Measurements from ENCODE around the gene NINJ2. TPM values are rescaled to one million over a fixed set of nuclear protein-coding genes. Genes with fewer than 3 reads are reported as not detected.
"Not testable (repeated sequence)": the region's sequence is repeated elsewhere in the genome, so short reads cannot be mapped to it uniquely, and the experiment has no call there.

NINJ2 gene
- total RNA-seq, 1 donor from 2014 or later = 0.76 TPM

DNA sequence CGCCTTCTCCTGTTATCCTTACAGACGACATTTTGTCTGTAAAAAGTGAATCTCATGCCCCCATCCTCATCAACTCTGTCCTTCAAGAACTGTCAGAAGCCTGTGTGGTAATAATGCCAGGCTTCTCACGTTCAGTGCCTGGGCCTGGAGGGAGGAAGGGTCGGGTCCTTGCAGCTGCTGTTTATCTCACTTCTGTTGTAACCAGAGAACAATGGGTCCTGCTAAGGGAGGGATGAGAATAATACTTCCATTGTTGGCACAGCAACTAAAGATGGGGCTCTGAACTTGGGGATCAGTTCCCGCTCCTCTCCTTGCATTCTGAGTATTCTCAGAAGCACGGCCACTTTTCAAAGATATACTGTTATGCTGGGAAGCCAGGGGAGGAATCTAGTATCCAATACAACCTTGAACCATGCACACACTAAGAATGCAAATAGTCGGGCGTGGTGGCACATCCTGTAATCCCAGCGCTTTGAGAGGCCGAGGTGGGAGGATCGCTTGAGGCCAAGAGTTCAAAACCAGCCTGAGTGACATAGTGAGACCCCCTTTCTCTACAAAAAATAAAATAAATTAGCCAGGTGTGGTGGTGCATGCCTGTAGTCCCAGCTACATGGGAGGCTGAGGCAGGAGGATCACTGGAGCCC, 38.8 kb upstream of the NINJ2 start:
- peaks cover 15% of the 10 kb centered on the region for H3K36me3 Mint-ChIP-seq (ENCODE audit: unreplicated experiment)

DNA sequence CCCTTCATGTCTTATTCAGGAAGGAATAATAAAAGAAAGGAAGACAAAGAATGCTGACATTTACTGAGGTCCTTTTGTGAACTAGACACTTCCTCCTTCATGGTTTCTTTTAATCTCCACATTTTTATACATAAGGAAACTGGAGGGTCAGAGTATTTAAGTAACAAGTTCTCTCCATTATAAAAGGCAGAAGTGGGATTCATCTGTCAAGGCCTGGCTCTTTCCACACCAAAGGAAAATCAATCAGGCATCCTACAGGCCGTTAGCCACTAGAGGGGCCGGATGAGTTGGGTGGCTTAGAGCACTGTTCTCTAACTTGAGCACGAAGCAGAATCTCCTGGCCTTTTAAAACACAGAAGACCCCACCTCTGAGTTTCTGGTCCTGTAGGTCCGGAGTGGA, 36.8 kb upstream of the NINJ2 start:
- Mint-ChIP-seq H3K27me3 (ENCODE audit: unreplicated experiment) (peaks cover 2% of the 10 kb centered on the region), H3K4me3 (ENCODE audit: unreplicated experiment) (no peak overlapping the region), H3K4me1 (ENCODE audit: low read depth, unreplicated experiment) (no peaks in the 10 kb centered on the region), H3K27ac (ENCODE audit: unreplicated experiment) (no peak overlapping the region), H3K36me3 (ENCODE audit: unreplicated experiment) (peaks cover 24% of the 10 kb centered on the region), H3K9me3 (ENCODE audit: unreplicated experiment) (no peaks in the 10 kb centered on the region)
- TF ChIP-seq, protein P1, sequence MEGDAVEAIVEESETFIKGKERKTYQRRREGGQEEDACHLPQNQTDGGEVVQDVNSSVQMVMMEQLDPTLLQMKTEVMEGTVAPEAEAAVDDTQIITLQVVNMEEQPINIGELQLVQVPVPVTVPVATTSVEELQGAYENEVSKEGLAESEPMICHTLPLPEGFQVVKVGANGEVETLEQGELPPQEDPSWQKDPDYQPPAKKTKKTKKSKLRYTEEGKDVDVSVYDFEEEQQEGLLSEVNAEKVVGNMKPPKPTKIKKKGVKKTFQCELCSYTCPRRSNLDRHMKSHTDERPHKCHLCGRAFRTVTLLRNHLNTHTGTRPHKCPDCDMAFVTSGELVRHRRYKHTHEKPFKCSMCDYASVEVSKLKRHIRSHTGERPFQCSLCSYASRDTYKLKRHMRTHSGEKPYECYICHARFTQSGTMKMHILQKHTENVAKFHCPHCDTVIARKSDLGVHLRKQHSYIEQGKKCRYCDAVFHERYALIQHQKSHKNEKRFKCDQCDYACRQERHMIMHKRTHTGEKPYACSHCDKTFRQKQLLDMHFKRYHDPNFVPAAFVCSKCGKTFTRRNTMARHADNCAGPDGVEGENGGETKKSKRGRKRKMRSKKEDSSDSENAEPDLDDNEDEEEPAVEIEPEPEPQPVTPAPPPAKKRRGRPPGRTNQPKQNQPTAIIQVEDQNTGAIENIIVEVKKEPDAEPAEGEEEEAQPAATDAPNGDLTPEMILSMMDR (IDR thresholded peaks at IDR 0.05; ENCODE audit: partially characterized antibody, unreplicated experiment) = no peak
- no peak for DNase-seq

More for the DNA sequence above, 38.8 kb upstream of the NINJ2 start:
- Mint-ChIP-seq H3K9me3 (ENCODE audit: unreplicated experiment) (no peaks in the 10 kb centered on the region), H3K27me3 (ENCODE audit: unreplicated experiment) (peaks cover 4% of the 10 kb centered on the region), H3K4me1 (ENCODE audit: low read depth, unreplicated experiment) (no peaks in the 10 kb centered on the region), H3K27ac (ENCODE audit: unreplicated experiment) (no peak overlapping the region), H3K4me3 (ENCODE audit: unreplicated experiment) (no peak overlapping the region)
- DNase-seq = no peak
- TF ChIP-seq, protein P1 (IDR thresholded peaks at IDR 0.05; ENCODE audit: partially characterized antibody, unreplicated experiment) = no peak

DNA sequence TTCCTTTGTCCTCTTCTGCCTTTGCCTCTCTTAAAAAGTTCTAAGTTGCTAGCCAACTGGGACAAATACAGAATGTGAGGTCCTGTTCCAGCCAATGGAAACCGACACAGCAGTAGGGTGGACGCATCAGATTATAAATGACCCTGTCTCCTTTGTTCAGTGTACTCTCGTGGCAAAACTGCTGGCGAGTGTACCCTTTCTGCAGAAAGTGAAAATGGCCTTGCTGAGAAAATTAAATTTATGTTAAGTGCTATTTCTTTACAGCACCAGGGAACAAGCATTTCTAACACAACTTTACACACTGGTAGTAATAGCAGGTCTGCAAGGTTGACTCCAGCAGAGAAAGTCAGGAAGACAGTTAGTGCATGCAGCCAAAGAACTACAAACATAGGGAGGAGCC, 35.0 kb upstream of the NINJ2 start:
- H3K27ac Mint-ChIP-seq (ENCODE audit: unreplicated experiment); H3K9me3 Mint-ChIP-seq (ENCODE audit: unreplicated experiment); H3K27me3 Mint-ChIP-seq (ENCODE audit: unreplicated experiment); H3K4me1 Mint-ChIP-seq (ENCODE audit: low read depth, unreplicated experiment); DNase-seq; H3K4me3 Mint-ChIP-seq (ENCODE audit: unreplicated experiment): not testable (repeated sequence)
- H3K36me3 Mint-ChIP-seq (ENCODE audit: unreplicated experiment) = peaks cover 25% of the 10 kb centered on the region

DNA sequence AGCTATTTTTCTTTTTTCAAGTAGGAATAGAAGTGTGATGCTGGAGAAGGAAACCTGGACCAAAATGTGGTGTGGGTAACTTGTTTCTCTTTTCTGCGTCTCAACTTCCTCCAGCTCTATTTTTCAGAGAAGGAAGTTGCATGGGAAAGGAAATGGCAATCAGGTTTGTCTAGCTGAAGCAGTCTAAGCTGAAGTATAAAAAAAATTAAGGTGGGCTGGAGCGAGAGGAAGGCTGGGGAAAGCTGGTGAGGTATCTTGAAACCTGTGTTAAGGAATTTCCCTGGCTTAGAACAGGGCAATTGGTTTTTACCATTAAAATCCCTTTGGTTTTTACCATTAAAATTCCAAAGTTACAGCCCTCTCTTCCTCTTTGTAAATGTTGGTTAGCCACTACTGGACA, 34.2 kb upstream of the NINJ2 start:
- no peak for DNase-seq
- H3K4me3 Mint-ChIP-seq (ENCODE audit: unreplicated experiment) = no peak overlapping the region
- H3K36me3 Mint-ChIP-seq (ENCODE audit: unreplicated experiment) = peaks cover 25% of the 10 kb centered on the region
- TF ChIP-seq, protein P1 (IDR thresholded peaks at IDR 0.05; ENCODE audit: partially characterized antibody, unreplicated experiment) = no peak
- no peak overlapping the region for H3K27ac Mint-ChIP-seq (ENCODE audit: unreplicated experiment)
- no peaks in the 10 kb centered on the region for H3K9me3 Mint-ChIP-seq (ENCODE audit: unreplicated experiment)
- no peaks in the 10 kb centered on the region for H3K27me3 Mint-ChIP-seq (ENCODE audit: unreplicated experiment)
- no peaks in the 10 kb centered on the region for H3K4me1 Mint-ChIP-seq (ENCODE audit: low read depth, unreplicated experiment)

DNA sequence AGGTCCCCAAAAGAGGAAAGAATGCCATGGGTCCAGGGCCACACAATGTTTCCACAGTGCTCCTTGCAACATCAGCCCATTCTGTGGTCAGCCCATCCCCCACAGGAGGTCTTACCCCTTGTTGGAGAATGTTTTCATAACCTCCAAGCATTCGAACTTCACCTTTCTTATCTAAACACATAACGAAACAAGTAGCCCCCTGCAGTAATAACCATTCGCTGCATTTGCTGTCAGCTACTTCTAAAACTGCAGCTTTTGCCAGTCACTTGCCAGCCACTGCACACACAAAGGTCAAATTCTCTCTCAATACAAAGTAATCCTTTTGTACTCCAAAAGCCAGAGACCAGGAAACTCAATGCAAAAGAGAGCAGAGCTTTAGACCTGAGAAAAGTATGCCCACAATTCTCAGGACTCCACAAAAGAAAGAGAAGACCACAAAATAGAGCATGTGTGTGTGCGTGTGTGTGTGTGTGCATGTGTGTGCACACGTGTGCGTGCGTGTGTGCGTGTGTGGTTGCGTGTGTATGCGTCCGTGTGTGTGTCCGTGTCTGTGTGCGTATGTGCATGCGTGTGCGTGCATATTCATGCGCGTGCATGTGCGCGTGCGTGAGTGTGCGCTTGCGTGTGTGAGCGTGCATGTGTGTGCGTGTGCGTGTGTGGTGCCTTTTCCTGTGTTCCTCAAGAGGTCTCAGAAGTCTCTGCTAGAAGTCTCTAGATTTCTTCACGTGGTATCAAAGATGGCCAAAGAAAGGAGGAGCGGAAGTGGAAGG, 31.7 kb upstream of the NINJ2 start:
- Mint-ChIP-seq H3K27ac (ENCODE audit: unreplicated experiment) (no peak overlapping the region), H3K4me3 (ENCODE audit: unreplicated experiment) (no peak overlapping the region), H3K36me3 (ENCODE audit: unreplicated experiment) (peaks cover 25% of the 10 kb centered on the region), H3K27me3 (ENCODE audit: unreplicated experiment) (no peaks in the 10 kb centered on the region), H3K9me3 (ENCODE audit: unreplicated experiment) (no peaks in the 10 kb centered on the region), H3K4me1 (ENCODE audit: low read depth, unreplicated experiment) (no peaks in the 10 kb centered on the region)
- DNase-seq = no peak
- TF ChIP-seq, protein P1 (IDR thresholded peaks at IDR 0.05; ENCODE audit: partially characterized antibody, unreplicated experiment) = no peak
